ENCODE results near the gene HLTF.

Gene HLTF

GRCh38 chr3:149010966-149011365 lies 75.4 kb downstream of the HLTF start:
- DNase-seq (ENCODE audit: low spot score), result no peak
- no peak overlapping the region for H3K27ac ChIP-seq
- no peak for TF ChIP-seq CTCF (conservative IDR thresholded peaks at IDR 0.05; ENCODE audit: low read depth)
- ChIA-PET POLR2A (ENCODE audit: low non-redundant PET) (no interaction called here), CTCF (no interaction called here)

- ChIA-PET POLR2A (ENCODE audit: low non-redundant PET) (no interaction called here), CTCF (no interaction called here)
- no peak for DNase-seq (ENCODE audit: low spot score)
- TF ChIP-seq CTCF (conservative IDR thresholded peaks at IDR 0.05; ENCODE audit: low read depth), result no peak
- H3K27ac ChIP-seq, result no peak overlapping the region
Observed at GRCh38 chr3:149010504-149010951, 75.8 kb downstream of the HLTF start.

GRCh38 chr3:149009732-149010131 lies 76.6 kb downstream of the HLTF start:
- TF ChIP-seq CTCF (conservative IDR thresholded peaks at IDR 0.05; ENCODE audit: low read depth), result no peak
- CTCF ChIA-PET, result interaction anchor here (0.6 kb wide), 1 partner anchor 66 kb away, joined by 3 read pairs; no protein-coding TSS in a partner anchor
- DNase-seq (ENCODE audit: low spot score), result no peak
- POLR2A ChIA-PET (ENCODE audit: low non-redundant PET), result no interaction called here
- H3K27ac ChIP-seq, result no peak overlapping the region

- no peak for DNase-seq (ENCODE audit: low spot score)
- POLR2A ChIA-PET (ENCODE audit: low non-redundant PET), result no interaction called here
- CTCF ChIA-PET, result no interaction called here
- no peak overlapping the region for H3K27ac ChIP-seq
- TF ChIP-seq CTCF (conservative IDR thresholded peaks at IDR 0.05; ENCODE audit: low read depth), result no peak
Observed at GRCh38 chr3:149007567-149008257, 78.6 kb downstream of the HLTF start.

- TF ChIP-seq CTCF (conservative IDR thresholded peaks at IDR 0.05; ENCODE audit: low read depth), result no peak
- DNase-seq (ENCODE audit: low spot score), result no peak
- POLR2A ChIA-PET (ENCODE audit: low non-redundant PET), result no interaction called here
- CTCF ChIA-PET, result no interaction called here
- no peak overlapping the region for H3K27ac ChIP-seq
Observed at GRCh38 chr3:149005416-149005815, 80.9 kb downstream of the HLTF start.

GRCh38 chr3:149004622-149005021 lies 81.7 kb downstream of the HLTF start:
- no peak for TF ChIP-seq CTCF (conservative IDR thresholded peaks at IDR 0.05; ENCODE audit: low read depth)
- H3K27ac ChIP-seq, result no peak overlapping the region
- CTCF ChIA-PET, result interaction anchor here (0.7 kb wide), 1 partner anchor 115 kb away, joined by 3 read pairs; no protein-coding TSS in a partner anchor
- no peak for DNase-seq (ENCODE audit: low spot score)
- POLR2A ChIA-PET (ENCODE audit: low non-redundant PET), result no interaction called here
